ENCODE results near the gene GSTT2B.
"Not testable (repeated sequence)": the region's sequence is repeated elsewhere in the genome, so short reads cannot be mapped to it uniquely, and the experiment has no call there.

The GSTT2B gene, protein sequence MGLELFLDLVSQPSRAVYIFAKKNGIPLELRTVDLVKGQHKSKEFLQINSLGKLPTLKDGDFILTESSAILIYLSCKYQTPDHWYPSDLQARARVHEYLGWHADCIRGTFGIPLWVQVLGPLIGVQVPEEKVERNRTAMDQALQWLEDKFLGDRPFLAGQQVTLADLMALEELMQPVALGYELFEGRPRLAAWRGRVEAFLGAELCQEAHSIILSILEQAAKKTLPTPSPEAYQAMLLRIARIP

DNA sequence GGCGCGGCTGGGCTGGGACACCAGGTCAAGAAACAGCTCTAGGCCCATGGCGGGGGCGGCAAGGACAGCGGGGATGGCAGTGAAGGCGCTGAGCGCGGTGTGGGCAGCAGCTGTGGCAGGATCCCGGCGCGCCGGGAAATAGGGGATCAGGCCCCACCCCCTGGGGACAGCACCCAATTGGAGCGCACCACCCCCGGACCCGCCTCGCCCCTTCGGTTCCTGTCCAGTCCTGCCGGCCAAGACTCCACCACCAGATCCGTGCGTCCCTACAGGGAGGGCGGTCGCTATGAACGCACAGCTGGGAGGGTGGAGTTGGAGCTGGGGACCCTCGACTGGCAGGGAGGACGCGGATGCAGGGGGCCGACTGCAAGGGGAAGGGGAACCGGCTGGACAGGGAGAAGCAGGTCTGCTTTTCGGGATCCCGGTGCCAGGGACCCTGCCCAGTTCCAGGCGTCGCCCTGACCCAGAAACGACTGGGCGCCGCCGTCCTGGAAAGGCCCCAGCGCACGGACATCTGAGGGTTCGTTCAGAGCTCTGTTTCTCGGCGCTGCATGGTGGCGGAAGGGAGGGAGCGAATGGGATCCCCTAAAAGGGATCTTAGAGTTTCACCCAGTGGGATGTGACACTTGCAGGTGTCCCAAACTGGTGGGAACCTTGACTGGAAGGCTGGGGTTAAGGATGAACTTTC is at the start of gene GSTT2B:
Gene GSTT2B, minus strand, starts transcription at position 112 of the 688 bp plus-strand sequence. Its CDS starts 64 bp downstream, at position 48.
- in situ Hi-C loops (cut with HindIII; ENCODE audit: low sequenced_read_pairs), result not testable (repeated sequence)

DNA sequence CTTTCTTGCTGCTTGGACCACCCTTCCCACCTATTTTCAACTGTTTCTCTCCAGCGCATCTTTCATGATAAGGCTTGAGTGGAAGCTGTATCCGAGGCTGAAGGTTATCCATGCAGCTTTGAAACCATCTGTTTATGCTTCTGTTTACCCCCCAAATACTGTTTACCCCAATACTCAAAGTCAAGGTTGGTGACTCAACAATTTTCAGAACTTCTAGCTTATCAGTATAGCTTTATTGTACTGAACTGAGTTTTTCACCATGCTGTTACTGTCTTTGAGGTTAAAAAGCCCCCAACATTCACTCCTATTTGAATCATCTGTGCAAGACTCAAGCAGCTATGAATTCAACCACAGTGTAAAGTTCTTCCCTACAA is 49.0 kb upstream of the GSTT2B start:
- in situ Hi-C loops (cut with HindIII; ENCODE audit: low sequenced_read_pairs), result no loop called here

DNA sequence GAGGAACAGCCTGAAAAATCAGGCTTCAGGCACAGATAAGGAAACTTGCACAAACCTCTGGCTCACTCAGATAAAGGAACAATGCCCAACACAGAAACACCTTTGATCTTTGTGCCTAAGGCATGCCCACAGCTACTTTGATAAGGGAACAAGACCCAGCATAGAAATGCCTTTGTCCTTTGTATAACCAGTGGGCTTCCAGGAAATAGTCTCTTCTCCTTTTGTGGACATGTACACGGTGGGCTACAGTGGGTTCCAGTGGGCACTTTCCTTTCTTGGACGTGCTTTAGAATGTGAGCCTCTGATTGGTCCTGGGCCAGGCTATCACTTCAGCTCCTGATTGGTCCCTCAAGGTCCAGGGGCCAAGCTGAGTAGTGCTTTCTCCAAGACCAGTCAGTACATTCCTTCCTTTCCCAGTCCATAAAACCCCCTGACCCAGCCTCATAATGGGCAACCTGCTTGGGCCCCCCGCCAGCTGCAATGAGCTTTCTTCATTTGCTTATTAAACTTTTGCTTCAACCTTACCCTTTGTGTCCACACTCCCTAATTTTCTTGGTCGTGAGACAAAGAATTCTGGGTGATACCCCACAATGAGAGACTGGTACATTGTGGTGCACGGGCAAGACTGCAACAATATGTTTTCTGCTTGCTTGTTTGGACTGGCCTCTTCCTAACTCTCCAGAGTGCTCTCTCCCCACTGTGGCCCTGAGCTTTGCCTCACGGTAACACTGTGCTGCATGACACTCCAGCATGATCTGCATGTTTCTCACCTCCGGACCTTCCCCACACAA is 48.4 kb upstream of the GSTT2B start:
- in situ Hi-C loops (cut with HindIII; ENCODE audit: low sequenced_read_pairs), result loop anchor here (10.0 kb wide), 1 partner anchor 155 kb away; no protein-coding TSS in a partner anchor

DNA sequence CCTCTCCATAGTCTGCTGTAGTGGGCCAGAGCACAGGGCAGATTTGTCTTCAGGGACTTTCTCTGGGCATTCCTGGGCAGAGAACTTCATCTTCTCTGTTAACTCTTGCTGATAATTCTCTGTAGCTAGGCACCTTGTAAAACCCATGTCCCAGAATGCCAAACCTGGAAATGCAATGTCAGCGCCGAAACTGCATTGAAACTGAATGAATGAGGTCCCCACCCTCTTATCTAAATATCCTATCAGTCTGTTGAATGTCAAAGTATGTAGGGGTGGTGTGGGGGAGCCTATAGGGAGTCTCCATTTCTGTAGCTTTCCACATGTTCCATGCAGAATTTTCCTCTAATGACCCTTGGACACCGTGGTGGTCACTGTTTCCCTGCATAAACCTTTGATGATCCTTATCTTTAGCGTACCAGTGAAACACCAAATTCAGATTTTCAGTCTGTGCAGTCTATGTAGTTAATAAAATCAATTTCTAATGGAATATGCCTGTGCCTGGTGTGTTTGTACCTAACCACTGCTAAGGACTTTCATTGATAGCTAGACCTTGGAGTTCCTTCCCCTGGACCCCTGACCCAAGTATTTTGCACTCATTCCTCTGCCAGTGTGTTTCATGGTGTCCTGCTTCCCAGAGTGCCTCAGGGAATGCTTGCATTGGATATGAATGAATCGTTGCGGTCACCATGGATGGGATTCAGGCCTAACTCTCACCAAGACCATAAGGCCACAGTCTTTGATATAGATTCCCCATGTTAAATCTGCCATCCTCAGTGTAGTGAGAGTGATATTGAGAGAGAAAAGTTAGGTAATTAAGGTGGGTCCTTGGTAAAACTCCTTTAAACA is 47.6 kb upstream of the GSTT2B start:
- in situ Hi-C loops (cut with HindIII; ENCODE audit: low sequenced_read_pairs), result loop anchor here (10.0 kb wide), 1 partner anchor 156 kb away; no protein-coding TSS in a partner anchor

DNA sequence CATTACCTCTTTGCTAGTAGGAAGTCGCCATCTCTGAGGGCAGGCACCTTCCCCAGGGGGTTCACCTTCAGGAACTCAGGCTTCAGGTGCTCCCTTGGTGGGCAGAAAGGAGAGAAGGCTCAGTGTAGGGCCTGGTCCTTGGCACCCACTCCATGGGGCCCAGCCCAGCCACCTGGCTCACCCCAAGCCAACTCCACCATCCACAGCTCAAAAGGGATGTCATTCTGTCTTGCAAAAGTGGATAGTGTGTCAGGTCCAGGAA is 47.0 kb upstream of the GSTT2B start:
- in situ Hi-C loops (cut with HindIII; ENCODE audit: low sequenced_read_pairs), result loop anchor here (10.0 kb wide), 1 partner anchor 157 kb away; no protein-coding TSS in a partner anchor

DNA sequence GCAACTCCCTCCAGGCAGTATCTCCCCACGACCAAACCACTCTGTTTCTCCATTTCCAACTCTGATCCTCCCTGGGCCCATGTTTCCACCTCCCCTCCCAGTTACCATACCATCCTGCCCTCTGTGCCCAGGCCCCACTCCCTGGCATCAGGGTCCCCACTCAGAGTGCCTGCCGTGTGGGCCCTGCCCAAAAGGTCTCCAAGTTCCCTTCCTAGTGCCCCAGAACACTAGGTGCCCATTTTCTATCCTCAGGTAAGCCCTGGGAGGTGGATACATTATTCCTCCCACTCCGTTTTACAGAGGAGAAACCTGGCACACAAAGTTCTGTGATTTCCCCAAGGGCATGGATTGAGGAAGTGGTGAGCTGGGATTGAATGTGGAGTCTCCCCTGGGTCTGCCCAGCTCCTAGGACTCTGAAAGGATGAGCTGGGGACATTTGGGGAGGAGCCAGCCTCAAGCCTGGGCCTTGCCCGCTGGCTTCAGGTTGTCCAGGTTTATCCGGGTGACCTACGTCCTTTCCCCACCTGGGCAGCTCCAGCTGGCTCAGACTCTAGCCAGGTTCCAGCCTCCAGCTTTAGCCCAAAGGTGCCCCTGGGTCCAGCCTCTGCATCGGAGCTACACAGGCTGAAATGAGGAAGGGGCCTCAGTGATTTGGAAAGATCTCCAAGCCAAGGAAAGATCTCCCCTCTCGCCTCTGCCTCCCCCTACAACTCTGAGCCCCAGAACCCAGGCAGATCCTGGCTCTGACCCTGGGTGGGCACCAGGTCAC is 46.4 kb upstream of the GSTT2B start:
- in situ Hi-C loops (cut with HindIII; ENCODE audit: low sequenced_read_pairs), result loop anchor here (10.0 kb wide), 1 partner anchor 157 kb away; no protein-coding TSS in a partner anchor

DNA sequence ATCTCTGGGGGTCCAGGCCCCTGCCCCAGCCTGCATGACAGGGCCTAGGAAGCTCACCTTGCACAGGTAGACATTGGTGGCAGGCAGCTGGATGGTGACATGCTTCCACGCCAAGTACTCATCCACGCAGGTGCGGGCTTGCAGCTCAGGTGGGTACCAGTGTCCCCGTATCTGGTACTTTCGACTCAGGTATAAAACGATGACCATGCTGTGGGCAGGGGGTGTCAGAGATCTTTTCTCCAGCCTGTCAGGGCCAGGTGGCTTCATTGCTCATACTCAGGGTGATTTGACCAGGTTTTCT is 45.9 kb upstream of the GSTT2B start:
- in situ Hi-C loops (cut with HindIII; ENCODE audit: low sequenced_read_pairs), result loop anchor here (10.0 kb wide), 1 partner anchor 158 kb away; no protein-coding TSS in a partner anchor

DNA sequence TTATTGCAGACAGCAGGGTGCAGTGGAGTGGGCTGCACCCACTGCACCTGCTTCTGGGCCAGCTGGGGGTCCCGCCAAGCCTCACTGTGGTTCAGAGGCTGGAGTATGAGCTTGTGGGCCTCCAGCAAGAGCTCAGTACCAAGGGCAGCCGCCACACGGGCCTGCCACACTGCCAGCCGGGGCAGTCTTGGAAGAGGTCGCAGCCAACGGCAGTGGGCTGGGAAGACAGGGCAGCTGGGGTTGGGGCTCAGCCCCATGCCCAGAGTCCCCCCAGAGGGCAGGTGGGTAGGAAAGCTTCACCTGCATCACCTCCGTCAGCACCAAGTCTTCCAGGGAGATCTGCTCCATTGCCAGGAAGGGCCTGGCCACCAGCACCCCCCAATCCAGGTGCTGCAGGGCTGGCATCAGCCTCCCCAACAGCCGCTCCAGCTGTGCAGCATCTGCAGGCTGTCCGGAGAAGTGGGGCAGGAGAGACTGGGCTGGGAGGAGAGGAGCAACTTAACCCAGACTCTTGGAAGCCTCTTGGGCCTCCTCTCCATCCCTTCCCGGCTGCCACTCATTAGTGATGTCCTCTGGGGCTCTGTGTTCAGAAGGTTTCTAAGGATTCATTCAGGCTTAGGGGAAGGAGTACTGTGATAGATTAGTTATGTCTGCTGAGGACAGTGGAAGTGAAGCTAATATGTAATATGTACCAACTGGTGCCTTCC is 45.4 kb upstream of the GSTT2B start:
- in situ Hi-C loops (cut with HindIII; ENCODE audit: low sequenced_read_pairs), result loop anchor here (10.0 kb wide), 1 partner anchor 158 kb away; no protein-coding TSS in a partner anchor

DNA sequence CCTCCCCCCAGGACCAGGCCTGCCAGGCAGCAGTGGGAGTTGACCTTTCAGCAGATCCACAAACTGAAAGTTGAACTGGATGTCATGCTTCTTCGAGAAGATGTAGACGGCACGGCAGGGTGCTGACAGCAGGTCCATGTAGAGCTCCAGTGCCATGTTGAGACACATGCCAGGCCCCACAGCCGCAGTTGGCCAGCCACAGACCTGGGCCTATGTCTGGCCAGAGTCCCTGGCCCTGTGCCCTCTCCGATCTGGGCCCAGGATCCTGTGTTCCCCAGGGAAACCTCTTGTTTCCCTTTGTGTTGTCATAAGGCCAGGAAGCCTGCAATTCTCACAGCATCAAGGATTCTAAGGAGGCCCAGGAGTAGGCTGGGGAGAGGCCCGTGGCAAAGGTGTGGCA is 44.2 kb upstream of the GSTT2B start, which contains the start of gene GSTT4:
Gene GSTT4, minus strand, starts transcription at position 253 of the 400 bp plus-strand sequence. Its CDS starts 97 bp downstream, at position 156.
- in situ Hi-C loops (cut with HindIII; ENCODE audit: low sequenced_read_pairs), result loop anchor here (10.0 kb wide), 1 partner anchor 160 kb away; no protein-coding TSS in a partner anchor

DNA sequence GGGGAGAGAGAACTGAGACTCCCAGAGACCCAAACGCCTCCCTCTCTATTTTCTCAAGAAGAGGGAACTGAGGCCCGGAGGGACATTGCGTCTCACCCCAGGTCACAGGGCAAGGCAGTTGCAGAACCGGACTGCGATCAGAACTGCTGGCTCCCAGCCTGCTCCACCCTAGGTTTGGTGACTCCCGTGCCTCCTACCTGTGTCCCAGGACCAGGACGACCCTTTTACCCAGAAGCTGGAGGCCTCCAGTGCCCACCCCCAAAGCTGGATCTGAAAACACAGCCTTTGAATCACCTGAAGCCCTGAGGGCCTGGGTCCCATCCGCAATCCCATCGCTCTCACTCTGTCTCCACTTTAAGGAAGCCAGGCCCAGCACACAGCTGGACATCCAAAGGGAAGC is 42.9 kb upstream of the GSTT2B start:
- in situ Hi-C loops (cut with HindIII; ENCODE audit: low sequenced_read_pairs), result loop anchor here (10.0 kb wide), 1 partner anchor 161 kb away; no protein-coding TSS in a partner anchor

DNA sequence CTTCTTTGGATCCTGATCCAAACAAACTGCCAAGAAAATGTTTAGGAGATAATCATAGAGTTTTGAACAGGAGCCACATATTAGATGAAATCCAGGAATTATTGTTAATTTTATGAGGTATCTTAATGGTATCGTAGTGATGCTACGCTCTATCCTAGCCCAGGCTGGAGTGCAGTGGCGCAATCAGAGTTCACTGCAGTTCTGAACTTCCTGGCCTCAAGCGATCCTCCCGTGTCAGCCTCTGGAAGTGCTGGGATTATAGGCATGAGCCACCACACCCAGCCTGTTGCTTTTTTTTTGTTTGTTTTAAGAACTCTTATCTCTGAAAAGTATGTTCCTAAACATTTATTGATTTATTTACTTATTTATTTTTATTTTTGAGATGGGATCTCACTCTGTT is 41.9 kb upstream of the GSTT2B start:
- in situ Hi-C loops (cut with HindIII; ENCODE audit: low sequenced_read_pairs), result loop anchor here (10.0 kb wide), 1 partner anchor 162 kb away; no protein-coding TSS in a partner anchor

DNA sequence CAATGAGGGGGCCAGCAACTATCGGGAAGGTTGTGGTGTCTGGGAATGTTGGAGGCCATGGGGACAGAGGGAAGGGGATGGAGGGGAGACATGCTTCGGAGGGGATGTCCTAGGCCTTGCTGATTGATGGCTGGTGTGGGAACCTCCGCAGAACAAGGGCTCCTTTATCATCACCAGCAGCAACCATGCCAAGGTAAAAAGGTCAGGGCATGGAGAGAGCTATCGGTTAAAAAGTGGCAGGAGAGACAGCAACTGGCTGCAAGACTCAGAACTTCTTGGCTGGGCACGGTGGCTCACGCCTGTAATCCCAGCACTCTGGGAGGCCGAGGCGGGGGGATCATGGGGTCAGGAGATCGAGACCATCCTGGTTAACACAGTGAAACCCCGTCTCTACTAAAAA is 41.3 kb upstream of the GSTT2B start:
- in situ Hi-C loops (cut with HindIII; ENCODE audit: low sequenced_read_pairs), result loop anchor here (10.0 kb wide), 1 partner anchor 163 kb away; no protein-coding TSS in a partner anchor

DNA sequence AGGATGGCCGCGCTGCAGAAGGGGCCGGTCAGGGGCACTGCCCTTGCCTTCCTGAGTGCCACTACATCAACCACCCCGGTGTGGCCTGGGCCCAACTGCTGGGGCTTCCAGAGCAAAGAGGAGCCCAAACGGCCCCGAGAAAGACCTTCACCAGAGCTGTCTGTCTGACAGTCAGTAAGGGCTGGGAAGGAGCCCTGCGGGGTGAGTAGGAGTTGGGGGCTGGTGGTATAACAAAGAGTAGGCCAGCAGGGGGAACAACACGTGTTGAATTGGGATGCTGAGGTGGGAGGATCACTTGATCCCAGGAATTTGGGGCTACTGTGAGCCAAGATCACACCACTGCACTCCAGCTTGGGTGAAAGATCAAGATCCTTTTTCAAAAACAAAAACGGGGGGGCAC is 40.3 kb upstream of the GSTT2B start:
- in situ Hi-C loops (cut with HindIII; ENCODE audit: low sequenced_read_pairs), result loop anchor here (10.0 kb wide), 1 partner anchor 163 kb away; no protein-coding TSS in a partner anchor

DNA sequence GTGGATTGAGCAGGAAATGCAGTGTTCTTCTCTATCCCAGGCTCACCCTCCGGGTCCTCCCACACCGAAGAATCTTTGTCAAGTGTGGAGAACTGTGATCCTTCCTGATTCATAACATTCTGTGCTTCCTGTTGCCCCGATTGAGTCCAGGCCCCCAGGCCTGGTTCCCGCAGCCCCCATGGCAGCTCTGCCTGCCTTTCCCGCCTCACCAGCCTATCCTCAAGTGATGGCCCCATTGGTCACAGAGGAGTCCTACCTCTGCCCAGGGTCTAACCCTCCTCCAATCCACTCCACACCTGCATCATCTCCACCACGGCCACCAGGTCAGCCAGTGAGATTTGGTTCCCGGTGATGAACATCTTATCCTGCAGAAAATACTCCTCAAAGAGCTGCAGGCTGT is 38.8 kb upstream of the GSTT2B start:
- in situ Hi-C loops (cut with HindIII; ENCODE audit: low sequenced_read_pairs), result loop anchor here (10.0 kb wide), 1 partner anchor 165 kb away; no protein-coding TSS in a partner anchor

DNA sequence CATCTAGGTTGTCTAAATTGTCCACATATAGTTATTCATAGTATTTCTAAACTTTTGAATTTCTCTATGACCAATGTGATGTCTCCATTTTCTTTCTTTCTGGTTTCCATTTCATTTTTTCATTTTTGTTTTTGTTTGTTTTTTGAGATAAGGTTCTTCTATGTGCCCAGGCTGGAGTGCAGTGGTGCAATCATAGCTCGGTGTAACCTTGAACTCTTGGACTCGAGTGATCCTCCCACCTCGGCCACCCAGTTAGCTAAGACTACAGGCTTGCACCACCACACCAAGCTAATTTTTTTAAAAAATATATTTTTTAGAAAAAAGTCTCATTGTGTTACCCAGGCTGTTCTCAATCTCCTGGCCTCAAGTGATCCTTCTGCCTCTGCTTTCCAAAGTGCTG is 36.1 kb upstream of the GSTT2B start:
- in situ Hi-C loops (cut with HindIII; ENCODE audit: low sequenced_read_pairs), result no loop called here

DNA sequence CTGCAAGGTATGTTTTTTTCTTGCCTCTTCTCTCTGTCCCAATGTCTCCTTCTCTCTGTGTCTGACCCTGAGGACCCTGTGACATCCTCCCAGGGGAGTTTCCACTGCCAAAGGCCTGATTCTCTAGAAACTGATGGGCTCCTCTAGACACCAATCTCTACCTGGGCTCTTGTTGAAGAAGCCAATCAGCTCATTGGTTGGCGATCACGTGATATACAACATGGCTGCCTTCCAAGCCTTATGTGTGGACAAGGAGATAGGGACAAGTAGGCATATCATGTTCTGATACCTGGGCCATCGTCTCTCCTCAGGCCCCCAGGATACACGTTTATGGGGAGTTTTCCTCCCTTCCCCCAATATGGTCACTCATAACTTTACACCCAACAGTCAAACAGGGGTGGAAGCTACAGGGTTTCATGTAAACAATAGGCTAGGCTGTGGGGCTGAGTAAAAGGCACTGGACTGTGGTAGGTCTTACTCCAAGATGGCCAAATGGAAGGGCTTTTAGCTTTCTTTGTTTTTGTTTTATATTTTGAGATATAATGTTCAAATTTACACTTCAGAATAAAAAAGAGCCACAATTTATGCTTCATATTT is 32.7 kb upstream of the GSTT2B start:
- in situ Hi-C loops (cut with HindIII; ENCODE audit: low sequenced_read_pairs), result not testable (repeated sequence)

DNA sequence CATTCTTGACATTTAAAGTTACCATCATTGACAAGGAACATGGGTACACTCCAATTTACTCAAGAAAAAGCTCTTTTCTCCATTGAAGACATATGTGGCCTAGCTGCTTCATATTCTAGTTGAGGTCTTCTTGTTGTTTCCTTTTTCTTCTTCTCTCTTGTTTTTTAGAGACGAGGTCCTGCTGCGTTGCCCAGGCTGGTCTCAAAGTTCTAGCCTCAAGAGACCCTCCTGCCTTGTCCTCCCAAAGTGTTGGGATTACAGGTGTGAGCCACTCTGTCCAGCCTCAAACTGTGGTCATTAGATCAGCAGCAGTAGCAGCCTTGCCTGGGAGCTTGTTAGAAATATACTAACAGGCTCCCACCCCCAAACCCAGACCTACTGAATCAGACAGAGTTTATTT is 32.1 kb upstream of the GSTT2B start:
- in situ Hi-C loops (cut with HindIII; ENCODE audit: low sequenced_read_pairs), result not testable (repeated sequence)

DNA sequence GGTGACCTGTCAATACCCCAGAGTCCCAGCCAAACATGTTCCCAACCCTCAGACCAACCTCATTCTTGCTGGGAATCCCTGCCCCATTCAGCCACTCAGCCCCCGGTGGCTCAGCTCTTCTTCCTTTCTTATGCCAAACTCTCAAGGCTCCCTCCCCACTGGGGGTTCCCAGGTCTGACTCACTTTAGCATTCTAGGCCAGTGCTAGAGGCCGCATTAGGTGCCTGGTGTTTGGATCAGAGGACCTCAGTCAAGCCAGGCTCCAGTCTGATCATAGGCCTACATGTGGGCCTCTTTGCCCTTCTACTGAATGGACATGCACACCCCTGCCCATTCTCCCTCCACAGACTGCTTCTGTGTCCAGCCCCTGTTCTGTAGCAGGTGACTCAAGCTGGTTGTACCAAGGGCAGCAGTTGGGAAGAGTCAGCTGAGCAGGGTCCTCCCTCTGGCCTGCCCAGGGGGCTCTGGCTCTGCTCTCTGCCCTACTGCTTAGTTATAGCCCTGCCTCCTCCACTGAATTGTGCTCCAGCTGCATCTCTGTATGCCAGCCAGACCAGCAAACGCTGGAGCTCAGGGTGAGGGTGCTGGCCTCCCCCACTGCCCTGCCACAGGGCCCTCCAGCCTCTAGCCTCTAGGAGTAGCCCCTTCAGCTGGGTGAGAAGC is 28.7 kb upstream of the GSTT2B start:
- in situ Hi-C loops (cut with HindIII; ENCODE audit: low sequenced_read_pairs), result not testable (repeated sequence)
